Measurements from ENCODE around the gene SLC25A29. TPM values are rescaled to one million over a fixed set of nuclear protein-coding genes. Genes with fewer than 3 reads are reported as not detected.

Gene SLC25A29
- total RNA-seq, 1 experiment from 2014 or later, result 63.3 TPM

- DNase-seq (ENCODE audit: low spot score), result no peak
Measured at GRCh38 chr14:100281286-100282082, 24.8 kb downstream of the SLC25A29 start.

GRCh38 chr14:100279563-100279962 lies 26.7 kb downstream of the SLC25A29 start:
- DNase-seq (ENCODE audit: low spot score), result no peak

- DNase-seq (ENCODE audit: low spot score), result no peak
Measured at GRCh38 chr14:100279133-100279532, 27.1 kb downstream of the SLC25A29 start.

GRCh38 chr14:100278702-100279101 lies 27.5 kb downstream of the SLC25A29 start:
- no peak for DNase-seq (ENCODE audit: low spot score)

- DNase-seq (ENCODE audit: low spot score), result no peak
Measured at GRCh38 chr14:100275214-100275613, 31.0 kb downstream of the SLC25A29 start.

- DNase-seq (ENCODE audit: low spot score), result no peak
Measured at GRCh38 chr14:100274250-100274649, 32.0 kb downstream of the SLC25A29 start.

- peak; percentile 40 for DNase-seq (ENCODE audit: low spot score)
Measured at GRCh38 chr14:100271247-100271939, 34.9 kb downstream of the SLC25A29 start.

- DNase-seq (ENCODE audit: low spot score), result no peak
Measured at GRCh38 chr14:100268591-100269207, 37.5 kb downstream of the SLC25A29 start.

GRCh38 chr14:100267990-100268389 lies 38.3 kb downstream of the SLC25A29 start:
- no peak for DNase-seq (ENCODE audit: low spot score)

- DNase-seq (ENCODE audit: low spot score), result no peak
Measured at GRCh38 chr14:100263141-100263540, 43.1 kb downstream of the SLC25A29 start.

- no peak for DNase-seq (ENCODE audit: low spot score)
Measured at GRCh38 chr14:100262545-100262944, 43.7 kb downstream of the SLC25A29 start.

GRCh38 chr14:100261621-100262020 lies 44.6 kb downstream of the SLC25A29 start:
- DNase-seq (ENCODE audit: low spot score), result no peak

GRCh38 chr14:100256339-100256895 lies 49.8 kb downstream of the SLC25A29 start:
- no peak for DNase-seq (ENCODE audit: low spot score)

GRCh38 chr14:100252684-100253083 lies 53.6 kb downstream of the SLC25A29 start:
- DNase-seq (ENCODE audit: low spot score), result no peak

- no peak for DNase-seq (ENCODE audit: low spot score)
Measured at GRCh38 chr14:100250732-100251465, 55.3 kb downstream of the SLC25A29 start.

GRCh38 chr14:100246809-100247428 lies 59.3 kb downstream of the SLC25A29 start:
- peak; percentile 69 for DNase-seq (ENCODE audit: low spot score)

GRCh38 chr14:100243020-100243419 lies 63.2 kb downstream of the SLC25A29 start:
- DNase-seq (ENCODE audit: low spot score), result no peak

GRCh38 chr14:100241279-100241678 lies 65.0 kb downstream of the SLC25A29 start:
- peak; percentile 11 for DNase-seq (ENCODE audit: low spot score)

Data from HT-29 (cell line).